Astrocyte (in vitro differentiated cells and primary cell): Measurements from ENCODE around the gene PPFIBP1. TPM values are rescaled to one million over a fixed set of nuclear protein-coding genes. Genes with fewer than 3 reads are reported as not detected.
A peak's percentile ranks its signal among the peaks of the same experiment; 100 is the strongest.
"Not testable (repeated sequence)": the region's sequence is repeated elsewhere in the genome, so short reads cannot be mapped to it uniquely, and the experiment has no call there.

ENCODE experiments used
- DNase-seq: peaks from one replicate; pipeline ENCODE4 v3.0.0-alpha.2; 2010; ENCODE audit warnings: low read depth
- FAIRE-seq: peaks from 2 replicates; lab custom pipeline; 2011; peaks lifted over from hg19 to GRCh38; lab: Jason Lieb, UNC
- H2AFZ ChIP-seq: 2 replicates; pipeline ENCODE4 v1.6.0; 2012; ENCODE audit warnings: low read depth, low read length, inconsistent platforms
- H3K27ac ChIP-seq: 2 replicates; pipeline ENCODE4 v1.5.1; 2011; ENCODE audit warnings: low read depth, low read length, inconsistent platforms
- H3K27me3 ChIP-seq: 2 replicates; pipeline ENCODE4 v1.6.0; 2011; ENCODE audit warnings: low read length, inconsistent platforms; ENCODE audit not compliant: insufficient read depth
- H3K36me3 ChIP-seq: 2 replicates; pipeline ENCODE4 v1.5.1; 2011; ENCODE audit warnings: low read length, inconsistent platforms; ENCODE audit not compliant: insufficient read depth
- H3K4me1 ChIP-seq: 2 replicates; pipeline ENCODE4 v1.5.1; 2011; ENCODE audit warnings: low read length, inconsistent platforms; ENCODE audit not compliant: insufficient read depth
- H3K4me2 ChIP-seq: 2 replicates; pipeline ENCODE4 v1.6.0; 2012; ENCODE audit warnings: low read length, inconsistent platforms
- H3K4me3 ChIP-seq: 2 replicates; pipeline ENCODE4 v1.5.1; 2011; ENCODE audit warnings: low read depth, mild to moderate bottlenecking, low read length, inconsistent platforms; ENCODE audit not compliant: insufficient read depth
- H3K79me2 ChIP-seq: 2 replicates; pipeline ENCODE4 v1.6.0; 2012; ENCODE audit warnings: mild to moderate bottlenecking, low read length, inconsistent platforms; ENCODE audit not compliant: insufficient read depth
- H3K9ac ChIP-seq: 2 replicates; pipeline ENCODE4 v1.6.0; 2012; ENCODE audit warnings: mild to moderate bottlenecking, low read length, inconsistent platforms
- H3K9me3 ChIP-seq: 2 replicates; pipeline ENCODE4 v1.5.1; 2012; ENCODE audit warnings: low read depth, mild to moderate bottlenecking, low read length, inconsistent platforms; ENCODE audit not compliant: insufficient read depth
- H4K20me1 ChIP-seq: 2 replicates; pipeline ENCODE4 v1.6.0; 2012; ENCODE audit warnings: low read length, inconsistent platforms; ENCODE audit not compliant: insufficient read depth
- H3K27ac Mint-ChIP-seq: one replicate; pipeline ENCODE4 v1.8.0; 2021; ENCODE audit warnings: mild to moderate bottlenecking, mixed read lengths; ENCODE audit not compliant: unreplicated experiment
- H3K27me3 Mint-ChIP-seq: one replicate; pipeline ENCODE4 v1.8.0; 2021; ENCODE audit warnings: low read depth, mixed read lengths; ENCODE audit not compliant: unreplicated experiment
- H3K36me3 Mint-ChIP-seq: one replicate; pipeline ENCODE4 v1.8.0; 2021; ENCODE audit warnings: low read depth, mixed read lengths; ENCODE audit not compliant: unreplicated experiment
- H3K4me1 Mint-ChIP-seq: one replicate; pipeline ENCODE4 v1.8.0; 2021; ENCODE audit warnings: low read depth, mixed read lengths; ENCODE audit not compliant: unreplicated experiment
- H3K4me3 Mint-ChIP-seq: one replicate; pipeline ENCODE4 v1.8.0; 2021; ENCODE audit warnings: mild to moderate bottlenecking, moderate library complexity, mixed read lengths; ENCODE audit not compliant: unreplicated experiment
- H3K9me3 Mint-ChIP-seq: one replicate; pipeline ENCODE4 v1.8.0; 2021; ENCODE audit warnings: mild to moderate bottlenecking, mixed read lengths; ENCODE audit not compliant: unreplicated experiment
- EZH2 ChIP-seq: IDR thresholded peaks from 2 replicates; pipeline ENCODE4 v1.6.1; 2012; ENCODE audit warnings: mild to moderate bottlenecking, low read length, inconsistent platforms; ENCODE audit not compliant: insufficient read depth
- total RNA-seq: library from RNA; stranded (reverse); gene quantifications from 2 replicates; pipeline ENCODE4 v1.2.1, GENCODE V29; 2021
- TF ChIP-seq, protein P1 (sequence below): IDR thresholded peaks from 2 replicates; pipeline ENCODE4 v1.5.1; 2011; ENCODE audit warnings: low read depth, mild to moderate bottlenecking, inconsistent platforms, low read length, moderate library complexity; ENCODE audit not compliant: insufficient read depth

Gene PPFIBP1
- total RNA-seq, 1 donor from 2014 or later: 147 TPM

DNA sequence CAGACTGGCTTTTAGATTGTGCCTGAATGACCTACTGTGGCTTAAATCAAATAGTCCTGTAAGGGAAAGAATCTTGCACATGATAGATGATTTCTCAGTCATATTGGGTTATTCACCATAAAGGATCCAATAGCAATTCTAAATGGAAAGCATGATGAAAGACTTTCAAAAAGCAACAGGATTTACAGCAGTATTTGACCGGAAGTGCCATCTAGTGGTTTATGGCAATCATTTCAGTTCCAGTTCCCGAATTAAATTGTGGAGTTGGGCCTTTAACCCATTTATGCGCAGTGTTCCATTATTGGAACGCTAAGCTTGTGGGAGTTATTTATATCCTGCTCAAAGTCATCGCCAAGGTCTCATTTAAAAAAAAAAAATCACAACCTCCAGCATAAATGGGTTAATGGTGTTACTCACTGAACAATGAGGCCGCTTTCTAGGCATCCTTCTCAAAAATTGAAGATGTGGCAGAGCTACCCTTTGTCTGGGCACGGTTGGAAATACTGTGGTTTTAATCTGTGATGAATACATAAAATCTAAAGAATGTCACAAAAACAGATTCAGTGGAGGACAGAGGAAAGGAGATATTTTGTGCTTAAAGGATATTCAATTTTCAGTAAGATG lies 111.5 kb downstream of the PPFIBP1 start:
- Mint-ChIP-seq H3K36me3 (peaks cover 10% of the 10 kb centered on the region), H3K4me1 (peaks cover 11% of the 10 kb centered on the region), H3K27ac (no peak overlapping the region), H3K9me3 (no peaks in the 10 kb centered on the region), H3K4me3 (no peak overlapping the region), H3K27me3 (no peaks in the 10 kb centered on the region)
- no peak overlapping the region for H3K27ac ChIP-seq
- peaks cover 33% of the 10 kb centered on the region for H3K79me2 ChIP-seq
- TF ChIP-seq, protein P1, sequence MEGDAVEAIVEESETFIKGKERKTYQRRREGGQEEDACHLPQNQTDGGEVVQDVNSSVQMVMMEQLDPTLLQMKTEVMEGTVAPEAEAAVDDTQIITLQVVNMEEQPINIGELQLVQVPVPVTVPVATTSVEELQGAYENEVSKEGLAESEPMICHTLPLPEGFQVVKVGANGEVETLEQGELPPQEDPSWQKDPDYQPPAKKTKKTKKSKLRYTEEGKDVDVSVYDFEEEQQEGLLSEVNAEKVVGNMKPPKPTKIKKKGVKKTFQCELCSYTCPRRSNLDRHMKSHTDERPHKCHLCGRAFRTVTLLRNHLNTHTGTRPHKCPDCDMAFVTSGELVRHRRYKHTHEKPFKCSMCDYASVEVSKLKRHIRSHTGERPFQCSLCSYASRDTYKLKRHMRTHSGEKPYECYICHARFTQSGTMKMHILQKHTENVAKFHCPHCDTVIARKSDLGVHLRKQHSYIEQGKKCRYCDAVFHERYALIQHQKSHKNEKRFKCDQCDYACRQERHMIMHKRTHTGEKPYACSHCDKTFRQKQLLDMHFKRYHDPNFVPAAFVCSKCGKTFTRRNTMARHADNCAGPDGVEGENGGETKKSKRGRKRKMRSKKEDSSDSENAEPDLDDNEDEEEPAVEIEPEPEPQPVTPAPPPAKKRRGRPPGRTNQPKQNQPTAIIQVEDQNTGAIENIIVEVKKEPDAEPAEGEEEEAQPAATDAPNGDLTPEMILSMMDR: peak; percentile 71
- no peak for TF ChIP-seq EZH2
- H3K9me3 ChIP-seq: no peaks in the 10 kb centered on the region
- H3K9ac ChIP-seq: peak overlapping the region; percentile 10
- no peaks in the 10 kb centered on the region for H3K36me3 ChIP-seq
- DNase-seq: peak; percentile 45
- peak; percentile 84 for FAIRE-seq
- no peaks in the 10 kb centered on the region for H4K20me1 ChIP-seq
- H3K4me3 ChIP-seq: no peak overlapping the region
- H2AFZ ChIP-seq: no peak overlapping the region
- H3K27me3 ChIP-seq: no peaks in the 10 kb centered on the region
- H3K4me1 ChIP-seq: peaks cover 3% of the 10 kb centered on the region
- H3K4me2 ChIP-seq: no peak overlapping the region

DNA sequence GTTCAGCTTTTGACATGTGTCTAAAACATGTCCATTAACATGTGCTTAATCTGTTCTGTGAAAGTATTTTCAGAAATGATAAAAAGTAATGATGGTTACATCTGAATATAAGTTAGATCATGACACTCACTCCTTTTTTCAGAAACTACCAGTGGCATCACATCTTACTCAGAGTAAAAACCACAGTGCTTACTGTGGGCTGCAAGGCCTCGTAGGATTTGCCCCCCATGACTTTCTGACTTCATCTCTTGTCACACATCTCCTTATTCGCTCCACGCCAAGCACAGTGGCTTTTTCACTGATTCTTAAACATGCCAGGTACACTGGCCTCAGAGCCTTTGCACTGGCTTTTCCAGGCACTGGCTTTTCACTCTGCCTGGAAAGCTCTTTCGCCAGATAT lies 112.6 kb downstream of the PPFIBP1 start:
- H3K4me1 Mint-ChIP-seq: peaks cover 11% of the 10 kb centered on the region
- not testable (repeated sequence) for H2AFZ ChIP-seq, H3K27me3 ChIP-seq, H3K27ac ChIP-seq, H3K36me3 ChIP-seq, DNase-seq, H3K9ac ChIP-seq, H3K4me3 ChIP-seq, H3K9me3 ChIP-seq, H3K4me2 ChIP-seq, H4K20me1 ChIP-seq, H3K4me1 ChIP-seq, H3K9me3 Mint-ChIP-seq, H3K4me3 Mint-ChIP-seq, FAIRE-seq, H3K27ac Mint-ChIP-seq, H3K27me3 Mint-ChIP-seq
- H3K79me2 ChIP-seq: peaks cover 22% of the 10 kb centered on the region
- peaks cover 10% of the 10 kb centered on the region for H3K36me3 Mint-ChIP-seq

DNA sequence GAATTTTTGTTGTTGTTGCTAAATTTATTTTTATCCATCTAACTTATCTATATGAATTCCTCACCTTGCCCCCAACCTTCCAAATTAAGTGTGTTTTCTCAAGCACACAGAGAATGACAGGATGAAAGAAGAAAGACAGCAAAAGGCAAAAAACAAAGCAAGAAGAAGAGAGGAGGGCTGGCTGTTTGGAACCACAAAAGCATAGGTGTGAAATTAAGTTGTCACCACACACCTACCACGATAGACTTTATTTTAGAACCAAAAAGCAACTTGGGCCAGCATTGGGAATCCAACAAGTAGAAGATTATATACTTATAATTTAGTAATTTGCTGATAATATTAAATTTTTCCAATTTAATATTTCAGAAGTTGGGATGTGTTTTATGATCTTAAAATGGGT lies 113.5 kb downstream of the PPFIBP1 start:
- Histone ChIP-seq H3K27ac (no peak overlapping the region), H3K36me3 (no peaks in the 10 kb centered on the region)
- TF ChIP-seq, protein P1: no peak
- TF ChIP-seq EZH2: no peak

More for the DNA sequence above, 113.5 kb downstream of the PPFIBP1 start:
- peaks cover 11% of the 10 kb centered on the region for H3K4me1 Mint-ChIP-seq
- Histone ChIP-seq H3K4me2 (no peak overlapping the region), H3K9ac (no peak overlapping the region), H3K4me3 (no peak overlapping the region), H4K20me1 (no peaks in the 10 kb centered on the region), H3K4me1 (no peaks in the 10 kb centered on the region), H3K9me3 (no peaks in the 10 kb centered on the region), H3K27me3 (no peaks in the 10 kb centered on the region), H3K79me2 (peaks cover 12% of the 10 kb centered on the region), H2AFZ (no peak overlapping the region)
- H3K4me3 Mint-ChIP-seq: no peak overlapping the region
- no peak for FAIRE-seq
- peaks cover 10% of the 10 kb centered on the region for H3K36me3 Mint-ChIP-seq
- H3K27ac Mint-ChIP-seq: no peak overlapping the region
- H3K9me3 Mint-ChIP-seq: no peaks in the 10 kb centered on the region
- H3K27me3 Mint-ChIP-seq: no peaks in the 10 kb centered on the region
- DNase-seq: no peak
